HG02870 (cell line): Measurements from ENCODE around the gene DSCAM.

Experiments used
- ATAC-seq: cut with Tn5 transposase; IDR thresholded peaks from one replicate; pipeline ENCODE4 v1.9.1; 2021; ENCODE audit warnings: mild to moderate bottlenecking, moderate library complexity; ENCODE audit not compliant: unreplicated experiment

DSCAM gene

GRCh38 chr21:40402884-40403582, 443.9 kb downstream of the DSCAM start:
- no peak for ATAC-seq

GRCh38 chr21:40395732-40396131, 451.2 kb downstream of the DSCAM start:
- no peak for ATAC-seq

GRCh38 chr21:40393066-40393465, 453.9 kb downstream of the DSCAM start:
- ATAC-seq: no peak

- no peak for ATAC-seq
Measured at GRCh38 chr21:40388046-40388445, 458.9 kb downstream of the DSCAM start.

- no peak for ATAC-seq
Measured at GRCh38 chr21:40386981-40387747, 459.8 kb downstream of the DSCAM start.

GRCh38 chr21:40386294-40386911, 460.6 kb downstream of the DSCAM start:
- ATAC-seq: no peak

GRCh38 chr21:40385883-40386282, 461.1 kb downstream of the DSCAM start:
- no peak for ATAC-seq

- no peak for ATAC-seq
Measured at GRCh38 chr21:40383951-40384350, 463.0 kb downstream of the DSCAM start.

GRCh38 chr21:40381111-40381510, 465.8 kb downstream of the DSCAM start:
- no peak for ATAC-seq

GRCh38 chr21:40379881-40380810, 466.8 kb downstream of the DSCAM start:
- ATAC-seq: no peak

GRCh38 chr21:40377135-40377534, 469.8 kb downstream of the DSCAM start:
- ATAC-seq: no peak

GRCh38 chr21:40373761-40374160, 473.2 kb downstream of the DSCAM start:
- ATAC-seq: no peak

- ATAC-seq: no peak
Measured at GRCh38 chr21:40372506-40372905, 474.5 kb downstream of the DSCAM start.

GRCh38 chr21:40371329-40371728, 475.6 kb downstream of the DSCAM start:
- no peak for ATAC-seq

GRCh38 chr21:40356644-40357043, 490.3 kb downstream of the DSCAM start:
- no peak for ATAC-seq

- no peak for ATAC-seq
Measured at GRCh38 chr21:40355076-40355475, 491.9 kb downstream of the DSCAM start.

- ATAC-seq: no peak
Measured at GRCh38 chr21:40351006-40351405, 496.0 kb downstream of the DSCAM start.

GRCh38 chr21:40349591-40349990, 497.4 kb downstream of the DSCAM start:
- no peak for ATAC-seq

- no peak for ATAC-seq
Measured at GRCh38 chr21:40345711-40346321, 501.1 kb downstream of the DSCAM start.

- no peak for ATAC-seq
Measured at GRCh38 chr21:40340357-40340756, 506.6 kb downstream of the DSCAM start.
